Nephron progenitor cell (in vitro differentiated cells): ENCODE data around the gene EEF1B2.
"Not testable (repeated sequence)": the region's sequence is repeated elsewhere in the genome, so short reads cannot be mapped to it uniquely, and the experiment has no call there.

Experiments
- DNase-seq: peaks from one replicate; pipeline ENCODE4 v3.0.0; 2021
- H3K27ac Mint-ChIP-seq: 2 replicates; pipeline ENCODE4 v1.8.0; 2021; ENCODE audit warnings: mild to moderate bottlenecking, moderate library complexity, mixed read lengths
- H3K27me3 Mint-ChIP-seq: 2 replicates; pipeline ENCODE4 v1.8.0; 2021; ENCODE audit warnings: mild to moderate bottlenecking, low read depth, mixed read lengths; ENCODE audit not compliant: poor library complexity
- H3K36me3 Mint-ChIP-seq: 2 replicates; pipeline ENCODE4 v1.8.0; 2021; ENCODE audit warnings: low read depth, mixed read lengths
- H3K4me1 Mint-ChIP-seq: 2 replicates; pipeline ENCODE4 v1.8.0; 2021; ENCODE audit warnings: mixed read lengths
- H3K4me3 Mint-ChIP-seq: 2 replicates; pipeline ENCODE4 v1.8.0; 2021; ENCODE audit warnings: mild to moderate bottlenecking, moderate library complexity, mixed read lengths
- H3K9me3 Mint-ChIP-seq: 2 replicates; pipeline ENCODE4 v1.8.0; 2021; ENCODE audit warnings: mild to moderate bottlenecking, moderate library complexity, mixed read lengths
- TF ChIP-seq, protein P1 (sequence below): fragments of 200-600 bp; sonication (generic); IDR thresholded peaks from 2 replicates; pipeline ENCODE4 v1.5.0; 2021; ENCODE audit warnings: antibody characterized with exemption

EEF1B2 gene

DNA sequence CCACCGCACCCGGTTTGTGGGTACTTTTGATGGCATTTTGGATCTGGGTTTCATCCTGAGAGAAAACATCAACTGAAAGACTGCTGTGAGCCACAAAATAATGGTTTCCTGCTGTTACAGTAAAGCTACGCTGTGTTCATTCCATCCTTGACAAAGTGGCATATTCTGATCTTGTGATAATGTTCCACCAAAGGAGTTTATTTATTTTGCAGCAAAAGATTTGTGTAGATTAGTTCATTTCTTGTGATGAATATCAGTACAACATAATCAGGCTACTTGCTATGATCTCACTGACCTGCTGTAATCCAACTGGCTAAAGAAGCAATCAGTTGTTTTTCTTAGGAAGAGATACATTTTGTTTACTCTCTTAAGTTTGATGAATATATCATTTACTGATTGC lies 45.0 kb downstream of the EEF1B2 start:
- H3K4me3 Mint-ChIP-seq = no peak overlapping the region
- no peaks in the 10 kb centered on the region for H3K4me1 Mint-ChIP-seq
- H3K36me3 Mint-ChIP-seq = no peaks in the 10 kb centered on the region
- no peaks in the 10 kb centered on the region for H3K9me3 Mint-ChIP-seq
- TF ChIP-seq, protein P1, sequence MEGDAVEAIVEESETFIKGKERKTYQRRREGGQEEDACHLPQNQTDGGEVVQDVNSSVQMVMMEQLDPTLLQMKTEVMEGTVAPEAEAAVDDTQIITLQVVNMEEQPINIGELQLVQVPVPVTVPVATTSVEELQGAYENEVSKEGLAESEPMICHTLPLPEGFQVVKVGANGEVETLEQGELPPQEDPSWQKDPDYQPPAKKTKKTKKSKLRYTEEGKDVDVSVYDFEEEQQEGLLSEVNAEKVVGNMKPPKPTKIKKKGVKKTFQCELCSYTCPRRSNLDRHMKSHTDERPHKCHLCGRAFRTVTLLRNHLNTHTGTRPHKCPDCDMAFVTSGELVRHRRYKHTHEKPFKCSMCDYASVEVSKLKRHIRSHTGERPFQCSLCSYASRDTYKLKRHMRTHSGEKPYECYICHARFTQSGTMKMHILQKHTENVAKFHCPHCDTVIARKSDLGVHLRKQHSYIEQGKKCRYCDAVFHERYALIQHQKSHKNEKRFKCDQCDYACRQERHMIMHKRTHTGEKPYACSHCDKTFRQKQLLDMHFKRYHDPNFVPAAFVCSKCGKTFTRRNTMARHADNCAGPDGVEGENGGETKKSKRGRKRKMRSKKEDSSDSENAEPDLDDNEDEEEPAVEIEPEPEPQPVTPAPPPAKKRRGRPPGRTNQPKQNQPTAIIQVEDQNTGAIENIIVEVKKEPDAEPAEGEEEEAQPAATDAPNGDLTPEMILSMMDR = no peak
- no peaks in the 10 kb centered on the region for H3K27me3 Mint-ChIP-seq
- no peak overlapping the region for H3K27ac Mint-ChIP-seq
- DNase-seq = no peak

DNA sequence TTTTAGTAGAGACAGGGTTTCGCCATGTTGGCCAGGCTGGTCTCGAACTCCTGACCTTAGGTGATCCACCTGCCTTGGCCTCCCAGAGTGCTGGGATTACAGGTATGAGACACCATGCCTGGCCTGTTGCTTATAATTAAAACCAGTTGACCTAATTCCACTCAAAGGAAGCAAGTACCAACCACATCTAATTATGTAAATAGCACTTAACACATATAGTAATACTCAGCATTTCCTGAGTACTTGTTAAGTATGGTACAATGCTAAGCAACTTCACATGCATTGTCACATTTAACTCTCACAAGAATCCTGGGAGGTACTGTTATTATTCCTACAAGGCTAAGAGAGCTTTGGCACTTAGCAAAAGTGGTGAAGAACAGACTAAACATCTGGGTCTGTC lies 47.6 kb downstream of the EEF1B2 start:
- H3K27me3 Mint-ChIP-seq, H3K4me1 Mint-ChIP-seq, H3K9me3 Mint-ChIP-seq, H3K36me3 Mint-ChIP-seq, H3K27ac Mint-ChIP-seq, DNase-seq, H3K4me3 Mint-ChIP-seq: not testable (repeated sequence)

DNA sequence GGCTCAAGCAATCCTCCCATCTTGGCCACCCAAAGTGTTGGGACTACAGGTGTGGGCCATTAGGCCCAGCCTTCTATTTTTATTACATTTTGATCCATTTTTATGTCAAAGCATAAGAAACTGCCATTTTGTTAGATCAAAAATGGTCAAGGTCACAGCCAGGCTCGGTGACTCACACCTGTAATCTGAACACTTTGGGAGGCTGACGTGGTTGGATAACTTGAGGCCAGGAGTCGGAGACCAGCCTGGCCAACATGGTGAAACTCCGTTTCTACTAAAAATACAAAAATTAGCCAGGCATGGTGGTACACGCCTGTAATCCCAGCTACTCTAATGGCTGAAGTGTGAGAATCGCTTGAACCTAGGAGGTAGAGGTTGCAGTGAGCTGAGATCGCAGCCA lies 49.2 kb downstream of the EEF1B2 start:
- Mint-ChIP-seq H3K4me3 (no peak overlapping the region), H3K9me3 (peaks cover 4% of the 10 kb centered on the region), H3K36me3 (peaks cover 4% of the 10 kb centered on the region), H3K4me1 (peaks cover 20% of the 10 kb centered on the region), H3K27me3 (no peaks in the 10 kb centered on the region), H3K27ac (no peak overlapping the region)
- no peak for DNase-seq
- TF ChIP-seq, protein P1 = no peak

DNA sequence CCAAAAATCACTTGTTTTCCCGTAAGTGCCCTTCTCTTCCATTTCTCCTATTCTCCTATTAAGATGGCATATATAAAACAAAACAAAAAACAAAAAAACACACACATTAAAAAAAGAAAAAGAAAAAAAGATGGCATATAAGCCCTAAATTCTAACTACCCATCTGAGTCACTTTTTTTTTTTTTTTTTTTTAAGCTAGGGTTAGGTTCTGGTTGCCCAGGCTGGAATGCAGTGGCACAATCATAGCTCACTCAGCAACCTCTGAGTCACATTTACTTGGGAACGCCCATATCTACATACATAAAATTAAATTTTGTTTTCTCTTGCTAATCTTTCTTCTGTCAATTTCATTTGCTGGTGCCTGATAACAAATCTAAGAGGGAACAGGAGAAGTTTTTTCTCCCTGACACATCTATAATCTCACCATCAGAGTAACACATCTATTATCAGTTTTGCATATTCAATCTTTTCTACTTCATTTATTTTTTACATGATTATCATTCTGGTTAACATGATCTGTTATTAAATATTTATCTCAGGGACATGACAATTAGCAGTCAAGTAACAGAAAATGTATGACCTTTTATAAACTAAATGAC lies 52.1 kb downstream of the EEF1B2 start:
- Mint-ChIP-seq H3K4me1 (peaks cover 27% of the 10 kb centered on the region), H3K4me3 (no peak overlapping the region), H3K27me3 (no peaks in the 10 kb centered on the region), H3K9me3 (peaks cover 9% of the 10 kb centered on the region), H3K27ac (no peak overlapping the region), H3K36me3 (peaks cover 9% of the 10 kb centered on the region)
- DNase-seq = no peak
- TF ChIP-seq, protein P1 = no peak
